GM23338 (cell line): ENCODE results near the gene ATPAF1. TPM values are rescaled to one million over a fixed set of nuclear protein-coding genes. Genes with fewer than 3 reads are reported as not detected.

Experiments
- ATAC-seq: fragments of 200-7000 bp; cut with Tn5 transposase; 3 replicates; pipeline ENCODE4 v1.9.1; 2020
- DNase-seq: peaks from one replicate; pipeline ENCODE4 v3.0.0-alpha.2; 2015; ENCODE audit warnings: low spot score
- H2AFZ ChIP-seq: fragments of 200-600 bp; sonication (generic); 2 replicates; pipeline ENCODE4 v1.8.0; 2016; ENCODE audit warnings: antibody characterized with exemption, mild to moderate bottlenecking, moderate library complexity
- H3F3A ChIP-seq: fragments of 200-600 bp; sonication (generic); replicated peaks from 2 replicates; pipeline ENCODE4 v1.8.0; 2017; ENCODE audit warnings: antibody characterized with exemption, mixed run types, low read depth
- H3K27ac ChIP-seq: fragments of 200-600 bp; sonication (generic); 2 replicates; pipeline ENCODE4 v1.6.1; 2016; ENCODE audit warnings: low read depth
- H3K27me3 ChIP-seq: fragments of 200-600 bp; sonication (generic); 2 replicates; pipeline ENCODE4 v1.8.0; 2016; ENCODE audit warnings: mild to moderate bottlenecking, mixed run types, moderate library complexity; ENCODE audit not compliant: insufficient read depth
- H3K36me3 ChIP-seq: fragments of 200-600 bp; sonication (generic); 2 replicates; pipeline ENCODE4 v1.8.0; 2016; ENCODE audit warnings: mild to moderate bottlenecking; ENCODE audit not compliant: insufficient read depth
- H3K4me1 ChIP-seq: fragments of 200-600 bp; sonication (generic); 2 replicates; pipeline ENCODE4 v1.8.0; 2016; ENCODE audit warnings: mild to moderate bottlenecking, moderate library complexity; ENCODE audit not compliant: insufficient read depth
- H3K4me2 ChIP-seq: fragments of 200-600 bp; sonication (generic); 2 replicates; pipeline ENCODE4 v1.7.1; 2017; ENCODE audit warnings: mixed run types
- H3K4me3 ChIP-seq: fragments of 200-600 bp; sonication (generic); 2 replicates; pipeline ENCODE4 v1.6.1; 2016; ENCODE audit warnings: mixed run types
- H3K79me2 ChIP-seq: fragments of 200-600 bp; sonication (generic); replicated peaks from 2 replicates; pipeline ENCODE4 v1.8.0; 2017; ENCODE audit warnings: mild to moderate bottlenecking; ENCODE audit not compliant: insufficient read depth
- H3K9me2 ChIP-seq: fragments of 200-600 bp; sonication (generic); 2 replicates; pipeline ENCODE4 v1.8.0; 2017; ENCODE audit not compliant: insufficient read depth
- H4K20me1 ChIP-seq: fragments of 200-600 bp; sonication (generic); replicated peaks from 2 replicates; pipeline ENCODE4 v1.8.0; 2017; ENCODE audit warnings: mild to moderate bottlenecking; ENCODE audit not compliant: insufficient read depth
- H3K27ac Mint-ChIP-seq: 2 replicates; pipeline ENCODE4 v1.8.0; 2020; ENCODE audit warnings: inconsistent platforms, mild to moderate bottlenecking, moderate library complexity, mixed read lengths
- H3K27me3 Mint-ChIP-seq: 3 replicates; pipeline ENCODE4 v1.8.0; 2022; ENCODE audit warnings: low read depth, mild to moderate bottlenecking, moderate library complexity, mixed read lengths, inconsistent platforms; ENCODE audit not compliant: insufficient read depth, poor library complexity
- H3K36me3 Mint-ChIP-seq: 3 replicates; pipeline ENCODE4 v1.8.0; 2021; ENCODE audit warnings: low read depth, mild to moderate bottlenecking, inconsistent platforms, moderate library complexity, mixed read lengths
- H3K4me1 Mint-ChIP-seq: 3 replicates; pipeline ENCODE4 v1.8.0; 2020; ENCODE audit warnings: mild to moderate bottlenecking, inconsistent platforms, mixed read lengths
- H3K4me3 Mint-ChIP-seq: 3 replicates; pipeline ENCODE4 v1.8.0; 2021; ENCODE audit warnings: moderate library complexity, mild to moderate bottlenecking, inconsistent platforms, mixed read lengths
- H3K9me3 Mint-ChIP-seq: 3 replicates; pipeline ENCODE4 v1.8.0; 2020; ENCODE audit warnings: moderate library complexity, mild to moderate bottlenecking, inconsistent platforms, mixed read lengths
- CREB1 ChIP-seq: fragments of 250-450 bp; sonication (Bioruptor Pico); IDR thresholded peaks from 2 replicates; pipeline ENCODE4 v1.5.0; 2020; ENCODE audit warnings: low read depth, mild to moderate bottlenecking, moderate library complexity
- CTCF ChIP-seq, 2 experiments: fragments of 200-600 bp in 1 of 2; sonication (generic) in 1 of 2; conservative IDR thresholded peaks; 2 replicates each; pipeline versions ENCODE4 v1.5.1 to v1.6.1; 2016 to 2017; ENCODE audit warnings: antibody characterized with exemption in 2 of 2, low read depth in 2 of 2, mild to moderate bottlenecking in 2 of 2, moderate library complexity in 1 of 2
- ETS1 ChIP-seq: IDR thresholded peaks from 2 replicates; pipeline ENCODE4 v1.6.1; 2016; ENCODE audit warnings: antibody characterized with exemption
- EZH2 ChIP-seq: fragments of 200-600 bp; sonication (generic); IDR thresholded peaks from one replicate; pipeline ENCODE4 v1.8.0; 2017; ENCODE audit warnings: antibody characterized with exemption, mild to moderate bottlenecking, low read depth; ENCODE audit not compliant: unreplicated experiment
- EZH2phosphoT487 ChIP-seq: fragments of 200-600 bp; sonication (generic); IDR thresholded peaks from one replicate; pipeline ENCODE4 v1.8.1; 2018; ENCODE audit warnings: antibody characterized with exemption; ENCODE audit not compliant: unreplicated experiment
- JUNB ChIP-seq: IDR thresholded peaks from one replicate; pipeline ENCODE4 v1.6.1; 2016; ENCODE audit warnings: antibody characterized with exemption; ENCODE audit not compliant: unreplicated experiment
- NANOG ChIP-seq: IDR thresholded peaks from 2 replicates; pipeline ENCODE4 v1.6.1; 2016; ENCODE audit warnings: antibody characterized with exemption, borderline replicate concordance
- POLR2AphosphoS5 ChIP-seq: IDR thresholded peaks from 2 replicates; pipeline ENCODE4 v1.6.1; 2016; ENCODE audit warnings: antibody characterized with exemption, low read depth
- STAT1 ChIP-seq: IDR thresholded peaks from one replicate; pipeline ENCODE4 v1.6.1; 2016; ENCODE audit warnings: antibody characterized with exemption; ENCODE audit not compliant: unreplicated experiment
- ZNF114 ChIP-seq: fragments of 250-450 bp; sonication (Bioruptor Pico); IDR thresholded peaks from 2 replicates; pipeline ENCODE4 v1.5.0; 2020; ENCODE audit warnings: mild to moderate bottlenecking, moderate library complexity
- ZNF331 ChIP-seq: fragments of 250-450 bp; sonication (Bioruptor Pico); IDR thresholded peaks from 2 replicates; pipeline ENCODE4 v1.5.0; 2020; ENCODE audit warnings: low read depth, mild to moderate bottlenecking, moderate library complexity
- polyA plus RNA-seq: library from polyadenylated mRNA; unstranded; fragments of >200 nt; fragmentation: Nextera tagmentation; extraction: Ambion mirVana; gene quantifications from 2 replicates; pipeline ENCODE4 v1.2.1, GENCODE V29; 2016
- total RNA-seq: library from RNA; depleted of rRNA; stranded (reverse); fragments of >200 nt; shearing (Covaris generic); gene quantifications from 2 replicates; pipeline ENCODE4 v1.2.3, GENCODE V29; 2014
- TF ChIP-seq, protein P1 (sequence below): fragments of 250-450 bp; sonication (Bioruptor Pico); IDR thresholded peaks from 2 replicates; pipeline ENCODE4 v1.5.0; 2020; ENCODE audit warnings: mild to moderate bottlenecking, moderate library complexity
- TF ChIP-seq, protein P2 (sequence below): IDR thresholded peaks from one replicate; pipeline ENCODE4 v1.6.1; 2018; ENCODE audit warnings: antibody characterized with exemption; ENCODE audit not compliant: unreplicated experiment

ATPAF1 gene
- total and polyA plus RNA-seq, 2 experiments from 2014 or later: 41.2 to 67.6 TPM

- no peaks in the 10 kb centered on the region; the same call in 1 of the 2 replicates for H3K36me3 ChIP-seq
Measured at GRCh38 chr1:46637444-46638083, 30.6 kb downstream of the ATPAF1 start.

More at GRCh38 chr1:46637444-46638083, 30.6 kb downstream of the ATPAF1 start:
- no peak for TF ChIP-seq JUNB
- TF ChIP-seq, protein P1, sequence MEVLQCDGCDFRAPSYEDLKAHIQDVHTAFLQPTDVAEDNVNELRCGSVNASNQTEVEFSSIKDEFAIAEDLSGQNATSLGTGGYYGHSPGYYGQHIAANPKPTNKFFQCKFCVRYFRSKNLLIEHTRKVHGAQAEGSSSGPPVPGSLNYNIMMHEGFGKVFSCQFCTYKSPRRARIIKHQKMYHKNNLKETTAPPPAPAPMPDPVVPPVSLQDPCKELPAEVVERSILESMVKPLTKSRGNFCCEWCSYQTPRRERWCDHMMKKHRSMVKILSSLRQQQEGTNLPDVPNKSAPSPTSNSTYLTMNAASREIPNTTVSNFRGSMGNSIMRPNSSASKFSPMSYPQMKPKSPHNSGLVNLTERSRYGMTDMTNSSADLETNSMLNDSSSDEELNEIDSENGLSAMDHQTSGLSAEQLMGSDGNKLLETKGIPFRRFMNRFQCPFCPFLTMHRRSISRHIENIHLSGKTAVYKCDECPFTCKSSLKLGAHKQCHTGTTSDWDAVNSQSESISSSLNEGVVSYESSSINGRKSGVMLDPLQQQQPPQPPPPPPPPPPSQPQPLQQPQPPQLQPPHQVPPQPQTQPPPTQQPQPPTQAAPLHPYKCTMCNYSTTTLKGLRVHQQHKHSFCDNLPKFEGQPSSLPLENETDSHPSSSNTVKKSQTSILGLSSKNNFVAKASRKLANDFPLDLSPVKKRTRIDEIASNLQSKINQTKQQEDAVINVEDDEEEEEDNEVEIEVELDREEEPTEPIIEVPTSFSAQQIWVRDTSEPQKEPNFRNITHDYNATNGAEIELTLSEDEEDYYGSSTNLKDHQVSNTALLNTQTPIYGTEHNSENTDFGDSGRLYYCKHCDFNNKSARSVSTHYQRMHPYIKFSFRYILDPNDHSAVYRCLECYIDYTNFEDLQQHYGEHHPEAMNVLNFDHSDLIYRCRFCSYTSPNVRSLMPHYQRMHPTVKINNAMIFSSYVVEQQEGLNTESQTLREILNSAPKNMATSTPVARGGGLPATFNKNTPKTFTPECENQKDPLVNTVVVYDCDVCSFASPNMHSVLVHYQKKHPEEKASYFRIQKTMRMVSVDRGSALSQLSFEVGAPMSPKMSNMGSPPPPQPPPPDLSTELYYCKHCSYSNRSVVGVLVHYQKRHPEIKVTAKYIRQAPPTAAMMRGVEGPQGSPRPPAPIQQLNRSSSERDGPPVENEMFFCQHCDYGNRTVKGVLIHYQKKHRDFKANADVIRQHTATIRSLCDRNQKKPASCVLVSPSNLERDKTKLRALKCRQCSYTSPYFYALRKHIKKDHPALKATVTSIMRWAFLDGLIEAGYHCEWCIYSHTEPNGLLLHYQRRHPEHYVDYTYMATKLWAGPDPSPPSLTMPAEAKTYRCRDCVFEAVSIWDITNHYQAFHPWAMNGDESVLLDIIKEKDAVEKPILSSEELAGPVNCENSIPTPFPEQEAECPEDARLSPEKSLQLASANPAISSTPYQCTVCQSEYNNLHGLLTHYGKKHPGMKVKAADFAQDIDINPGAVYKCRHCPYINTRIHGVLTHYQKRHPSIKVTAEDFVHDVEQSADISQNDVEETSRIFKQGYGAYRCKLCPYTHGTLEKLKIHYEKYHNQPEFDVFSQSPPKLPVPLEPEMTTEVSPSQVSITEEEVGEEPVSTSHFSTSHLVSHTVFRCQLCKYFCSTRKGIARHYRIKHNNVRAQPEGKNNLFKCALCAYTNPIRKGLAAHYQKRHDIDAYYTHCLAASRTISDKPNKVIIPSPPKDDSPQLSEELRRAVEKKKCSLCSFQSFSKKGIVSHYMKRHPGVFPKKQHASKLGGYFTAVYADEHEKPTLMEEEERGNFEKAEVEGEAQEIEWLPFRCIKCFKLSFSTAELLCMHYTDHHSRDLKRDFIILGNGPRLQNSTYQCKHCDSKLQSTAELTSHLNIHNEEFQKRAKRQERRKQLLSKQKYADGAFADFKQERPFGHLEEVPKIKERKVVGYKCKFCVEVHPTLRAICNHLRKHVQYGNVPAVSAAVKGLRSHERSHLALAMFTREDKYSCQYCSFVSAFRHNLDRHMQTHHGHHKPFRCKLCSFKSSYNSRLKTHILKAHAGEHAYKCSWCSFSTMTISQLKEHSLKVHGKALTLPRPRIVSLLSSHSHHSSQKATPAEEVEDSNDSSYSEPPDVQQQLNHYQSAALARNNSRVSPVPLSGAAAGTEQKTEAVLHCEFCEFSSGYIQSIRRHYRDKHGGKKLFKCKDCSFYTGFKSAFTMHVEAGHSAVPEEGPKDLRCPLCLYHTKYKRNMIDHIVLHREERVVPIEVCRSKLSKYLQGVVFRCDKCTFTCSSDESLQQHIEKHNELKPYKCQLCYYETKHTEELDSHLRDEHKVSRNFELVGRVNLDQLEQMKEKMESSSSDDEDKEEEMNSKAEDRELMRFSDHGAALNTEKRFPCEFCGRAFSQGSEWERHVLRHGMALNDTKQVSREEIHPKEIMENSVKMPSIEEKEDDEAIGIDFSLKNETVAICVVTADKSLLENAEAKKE (CRISPR knock-in tag): no peak
- no peak for TF ChIP-seq ETS1
- no peak for TF ChIP-seq POLR2AphosphoS5
- no peak for TF ChIP-seq STAT1
- no peak for TF ChIP-seq NANOG
- no peak for TF ChIP-seq CTCF (conservative IDR thresholded peaks at IDR 0.05; ENCODE audit: low read depth in 2 of 2)
- TF ChIP-seq ZNF114: no peak
- no peak for TF ChIP-seq ZNF331 (CRISPR knock-in tag)
- no peak for TF ChIP-seq CREB1
- no peak for TF ChIP-seq EZH2
- TF ChIP-seq EZH2phosphoT487: no peak
- TF ChIP-seq, protein P2, sequence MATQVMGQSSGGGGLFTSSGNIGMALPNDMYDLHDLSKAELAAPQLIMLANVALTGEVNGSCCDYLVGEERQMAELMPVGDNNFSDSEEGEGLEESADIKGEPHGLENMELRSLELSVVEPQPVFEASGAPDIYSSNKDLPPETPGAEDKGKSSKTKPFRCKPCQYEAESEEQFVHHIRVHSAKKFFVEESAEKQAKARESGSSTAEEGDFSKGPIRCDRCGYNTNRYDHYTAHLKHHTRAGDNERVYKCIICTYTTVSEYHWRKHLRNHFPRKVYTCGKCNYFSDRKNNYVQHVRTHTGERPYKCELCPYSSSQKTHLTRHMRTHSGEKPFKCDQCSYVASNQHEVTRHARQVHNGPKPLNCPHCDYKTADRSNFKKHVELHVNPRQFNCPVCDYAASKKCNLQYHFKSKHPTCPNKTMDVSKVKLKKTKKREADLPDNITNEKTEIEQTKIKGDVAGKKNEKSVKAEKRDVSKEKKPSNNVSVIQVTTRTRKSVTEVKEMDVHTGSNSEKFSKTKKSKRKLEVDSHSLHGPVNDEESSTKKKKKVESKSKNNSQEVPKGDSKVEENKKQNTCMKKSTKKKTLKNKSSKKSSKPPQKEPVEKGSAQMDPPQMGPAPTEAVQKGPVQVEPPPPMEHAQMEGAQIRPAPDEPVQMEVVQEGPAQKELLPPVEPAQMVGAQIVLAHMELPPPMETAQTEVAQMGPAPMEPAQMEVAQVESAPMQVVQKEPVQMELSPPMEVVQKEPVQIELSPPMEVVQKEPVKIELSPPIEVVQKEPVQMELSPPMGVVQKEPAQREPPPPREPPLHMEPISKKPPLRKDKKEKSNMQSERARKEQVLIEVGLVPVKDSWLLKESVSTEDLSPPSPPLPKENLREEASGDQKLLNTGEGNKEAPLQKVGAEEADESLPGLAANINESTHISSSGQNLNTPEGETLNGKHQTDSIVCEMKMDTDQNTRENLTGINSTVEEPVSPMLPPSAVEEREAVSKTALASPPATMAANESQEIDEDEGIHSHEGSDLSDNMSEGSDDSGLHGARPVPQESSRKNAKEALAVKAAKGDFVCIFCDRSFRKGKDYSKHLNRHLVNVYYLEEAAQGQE: no peak
- Histone ChIP-seq H3K4me3 (no peak overlapping the region), H3K4me2 (no peak overlapping the region), H3K27me3 (no peaks in the 10 kb centered on the region), H3K79me2 (no peaks in the 10 kb centered on the region), H2AFZ (no peak overlapping the region), H3K27ac (no peak overlapping the region), H3K4me1 (no peaks in the 10 kb centered on the region), H3K9me2 (no peaks in the 10 kb centered on the region), H3F3A (no peaks in the 10 kb centered on the region), H4K20me1 (no peaks in the 10 kb centered on the region; the same call in none of the 2 replicates)
- no peaks in the 10 kb centered on the region for H3K9me3 Mint-ChIP-seq
- H3K27me3 Mint-ChIP-seq: no peaks in the 10 kb centered on the region
- peaks cover 15% of the 10 kb centered on the region for H3K36me3 Mint-ChIP-seq
- no peak for ATAC-seq
- no peak for DNase-seq
- no peak overlapping the region for H3K4me3 Mint-ChIP-seq
- H3K27ac Mint-ChIP-seq: no peak overlapping the region
- no peaks in the 10 kb centered on the region for H3K4me1 Mint-ChIP-seq
